Putamen (tissue), 1 donor: Measurements from ENCODE around the gene FUT2.
A peak's percentile ranks its signal among the peaks of the same experiment; 100 is the strongest.
"Not testable (repeated sequence)": the region's sequence is repeated elsewhere in the genome, so short reads cannot be mapped to it uniquely, and the experiment has no call there.

Experiments
- DNase-seq: peaks from one replicate; pipeline ENCODE4 v3.0.0-alpha.2; 2016; ENCODE audit warnings: low spot score

Gene FUT2

DNA sequence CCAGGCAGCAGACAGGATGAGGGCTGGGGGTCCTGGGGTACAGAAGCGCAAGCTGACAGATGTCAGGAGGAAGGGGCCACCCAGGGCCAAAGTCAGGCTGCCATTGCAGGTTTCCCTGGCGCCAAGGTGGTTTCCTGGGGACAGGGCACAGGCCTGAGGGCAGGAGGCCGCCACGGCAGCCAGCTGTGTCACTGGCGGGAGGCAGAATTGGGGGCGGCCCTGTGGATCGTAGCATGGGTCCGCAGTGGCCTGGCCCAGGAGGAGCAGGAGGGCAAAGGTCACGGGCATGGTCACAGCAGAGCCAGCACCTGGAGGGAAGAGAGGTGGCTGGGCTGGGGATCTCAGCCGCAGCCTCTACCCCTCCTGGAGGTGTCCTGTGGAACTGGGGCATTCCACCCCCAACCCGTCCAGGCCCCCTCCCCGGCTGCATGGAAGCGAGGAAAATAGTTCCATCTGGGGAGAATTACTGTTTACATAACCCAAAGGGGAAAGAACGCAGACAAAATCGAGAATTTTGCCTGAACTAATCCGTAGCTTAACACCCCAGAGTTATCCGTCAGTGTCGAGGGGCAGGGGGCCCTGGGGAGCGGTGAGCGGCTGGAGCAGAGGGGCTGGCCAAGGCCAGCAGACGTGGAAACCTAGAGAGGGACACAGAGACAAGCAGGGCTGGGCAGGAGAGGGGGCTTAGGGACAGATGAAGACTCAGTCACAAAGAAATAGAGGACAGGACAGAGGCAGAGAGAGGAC, 24.9 kb upstream of the FUT2 start:
- DNase-seq: no peak

GRCh38 chr19:48671446-48671995, 24.2 kb upstream of the FUT2 start:
- no peak for DNase-seq

GRCh38 chr19:48672994-48673393, 22.8 kb upstream of the FUT2 start, which contains the start of gene NTN5:
Gene NTN5 (minus strand): TSS chr19:48673017. CDS start chr19:48670986, 2,031 bp downstream.
- DNase-seq: no peak

DNA sequence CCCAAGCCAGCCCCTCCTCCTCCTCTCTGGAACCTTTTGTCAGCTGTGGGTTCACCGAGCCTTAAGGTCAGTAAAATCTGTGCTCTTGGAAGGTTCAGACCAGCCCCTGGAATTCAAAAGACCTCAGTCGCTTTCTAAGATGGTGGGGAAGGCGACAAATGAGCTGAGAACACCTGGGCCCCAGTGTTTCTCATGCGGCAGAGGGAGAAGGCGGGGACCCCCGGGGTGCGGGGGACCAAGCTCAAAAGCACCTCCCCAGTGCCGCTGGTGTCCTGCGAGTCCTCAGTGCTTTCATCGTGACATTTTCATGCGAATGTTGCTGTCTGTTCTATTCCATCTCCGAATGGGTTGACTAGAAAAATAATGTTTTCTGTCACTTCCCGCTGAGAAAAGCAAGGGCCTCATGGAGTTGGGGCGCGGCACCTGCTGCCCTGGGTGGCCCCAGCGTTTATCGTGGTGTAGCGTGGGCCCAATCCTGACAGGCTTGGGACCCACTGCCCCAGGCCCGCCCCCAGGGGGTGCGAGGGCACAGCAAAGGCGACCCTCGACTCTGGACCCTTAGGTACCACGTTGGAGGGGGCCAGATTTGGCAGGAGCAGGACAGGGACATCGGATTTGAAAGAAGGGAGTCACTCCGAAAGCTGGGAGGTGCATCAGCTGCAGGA, 22.2 kb upstream of the FUT2 start:
- DNase-seq: no peak

- DNase-seq: no peak
Measured at GRCh38 chr19:48674216-48674809, 21.5 kb upstream of the FUT2 start.

- peak; percentile 84 for DNase-seq
Measured at GRCh38 chr19:48674921-48675824, 20.6 kb upstream of the FUT2 start.

- DNase-seq: no peak
Measured at GRCh38 chr19:48676487-48676886, 19.3 kb upstream of the FUT2 start.

DNA sequence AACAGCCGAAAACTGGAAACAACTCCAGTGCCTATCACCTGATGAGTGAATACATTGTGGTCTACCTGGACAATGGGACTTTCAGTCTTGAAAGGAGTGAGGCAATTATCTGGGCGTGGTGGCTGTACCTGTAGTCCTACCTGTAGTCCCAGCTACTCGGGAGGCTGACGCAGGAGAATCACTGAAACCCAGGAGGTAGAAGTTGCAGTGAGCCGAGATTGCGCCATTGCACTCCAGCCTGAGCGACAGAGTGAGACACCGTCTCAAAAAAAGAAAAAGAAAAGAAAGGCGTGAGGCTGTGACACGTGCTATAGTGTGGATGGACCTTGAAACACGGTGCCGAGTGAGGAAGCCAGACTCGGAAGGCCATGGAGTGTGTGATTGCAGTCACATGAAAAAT, 18.9 kb upstream of the FUT2 start:
- no peak for DNase-seq

DNA sequence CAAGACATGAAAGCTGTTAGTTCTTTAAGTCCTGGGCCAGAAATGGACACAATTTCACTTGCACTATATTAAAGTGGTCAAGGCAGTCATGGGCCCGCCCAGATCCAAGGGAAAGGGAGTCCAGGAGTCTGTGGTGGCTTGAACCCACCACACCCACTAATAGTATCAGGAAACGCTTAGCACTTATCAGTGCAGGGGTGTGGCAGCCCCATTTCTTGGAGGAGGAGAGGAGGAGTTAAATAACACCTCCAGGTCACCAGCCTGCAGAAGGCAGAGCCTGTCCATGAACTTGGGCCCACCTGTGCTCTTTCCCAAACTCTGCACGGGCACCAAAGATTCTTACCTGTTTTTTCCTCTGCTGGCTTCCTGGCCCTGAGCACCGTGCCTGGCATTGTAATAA, 17.6 kb upstream of the FUT2 start:
- DNase-seq: no peak

GRCh38 chr19:48680006-48680405, 15.8 kb upstream of the FUT2 start:
- not testable (repeated sequence) for DNase-seq

DNA sequence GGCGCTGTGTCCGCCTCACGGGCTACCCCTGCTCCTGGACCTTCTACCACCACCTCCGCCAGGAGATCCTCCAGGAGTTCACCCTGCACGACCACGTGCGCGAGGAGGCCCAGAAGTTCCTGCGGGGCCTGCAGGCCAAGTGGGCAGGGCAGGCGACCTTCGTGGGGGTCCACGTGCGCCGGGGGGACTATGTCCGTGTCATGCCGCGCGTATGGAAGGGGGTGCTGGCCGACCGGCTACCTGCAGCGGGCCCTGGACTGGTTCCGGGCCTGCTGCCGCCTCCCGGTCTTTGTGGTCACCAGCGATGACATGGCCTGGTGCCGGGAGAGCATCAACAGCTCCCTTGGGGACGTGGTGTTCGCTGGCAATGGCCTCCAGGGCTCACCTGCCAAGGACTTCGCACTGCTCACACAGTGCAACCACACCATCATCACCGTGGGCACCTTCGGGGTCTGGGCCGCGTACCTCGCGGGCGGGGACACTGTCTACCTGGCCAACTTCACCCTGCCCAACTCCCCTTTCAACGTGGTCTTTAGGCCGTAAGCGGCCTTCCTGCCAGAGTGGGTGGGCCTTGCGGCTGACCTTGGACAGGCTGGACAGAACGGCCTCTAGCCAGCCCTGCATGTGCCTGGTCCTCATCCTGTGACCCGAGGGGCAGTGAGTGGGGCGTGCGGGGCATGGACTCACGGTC, 15.2 kb upstream of the FUT2 start:
- DNase-seq: no peak

DNA sequence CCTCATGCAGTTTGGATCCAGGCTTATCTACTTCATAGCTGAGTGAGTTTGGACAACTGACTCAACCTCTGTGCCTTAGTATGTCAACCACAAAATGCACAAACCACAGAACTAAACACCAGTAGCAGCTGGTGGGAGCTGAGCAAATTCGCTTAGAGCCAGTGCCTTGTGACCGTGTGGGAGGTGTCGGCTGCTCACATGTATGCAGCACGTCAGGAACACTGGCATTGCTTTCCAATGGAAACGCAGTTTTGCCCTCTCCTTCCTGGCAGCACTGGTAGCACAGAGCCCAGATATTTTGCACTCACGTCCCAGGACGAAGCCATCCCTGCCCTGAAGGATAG, 14.7 kb upstream of the FUT2 start:
- peak; percentile 58 for DNase-seq

- peak; percentile 82 for DNase-seq
Measured at GRCh38 chr19:48683349-48683748, 12.4 kb upstream of the FUT2 start.

- DNase-seq: no peak
Measured at GRCh38 chr19:48685583-48685982, 10.2 kb upstream of the FUT2 start.

GRCh38 chr19:48686088-48686487, 9.7 kb upstream of the FUT2 start:
- no peak for DNase-seq

- not testable (repeated sequence) for DNase-seq
Measured at GRCh38 chr19:48686637-48687036, 9.1 kb upstream of the FUT2 start.

GRCh38 chr19:48687776-48688175, 8.0 kb upstream of the FUT2 start:
- no peak for DNase-seq

DNA sequence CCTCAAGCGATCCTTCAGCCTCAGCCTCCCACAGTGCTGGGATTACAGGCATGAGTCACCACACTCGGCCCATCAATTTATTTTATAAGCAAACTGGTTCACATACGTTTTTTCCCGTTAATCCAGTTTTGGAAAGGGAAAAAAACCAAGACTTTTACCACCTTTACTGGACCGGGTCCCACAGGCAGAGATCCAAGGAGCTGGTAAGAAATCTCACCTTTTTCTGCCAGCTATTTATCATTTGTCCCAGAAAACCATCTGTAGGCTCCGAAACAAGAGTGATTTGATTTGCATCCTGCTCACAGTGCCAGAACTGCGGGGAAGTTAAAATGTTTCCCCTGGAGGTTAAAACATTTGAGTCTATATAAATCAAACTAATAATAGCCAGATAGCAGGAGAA, 6.3 kb upstream of the FUT2 start:
- no peak for DNase-seq

- DNase-seq: not testable (repeated sequence)
Measured at GRCh38 chr19:48693629-48694028, 2.1 kb upstream of the FUT2 start.

GRCh38 chr19:48696353-48697010, 711 bp downstream of the FUT2 start:
- DNase-seq: no peak

GRCh38 chr19:48698046-48698445, 2.3 kb downstream of the FUT2 start:
- DNase-seq: no peak
